Measurements from ENCODE around the gene TMPRSS4.

DNA sequence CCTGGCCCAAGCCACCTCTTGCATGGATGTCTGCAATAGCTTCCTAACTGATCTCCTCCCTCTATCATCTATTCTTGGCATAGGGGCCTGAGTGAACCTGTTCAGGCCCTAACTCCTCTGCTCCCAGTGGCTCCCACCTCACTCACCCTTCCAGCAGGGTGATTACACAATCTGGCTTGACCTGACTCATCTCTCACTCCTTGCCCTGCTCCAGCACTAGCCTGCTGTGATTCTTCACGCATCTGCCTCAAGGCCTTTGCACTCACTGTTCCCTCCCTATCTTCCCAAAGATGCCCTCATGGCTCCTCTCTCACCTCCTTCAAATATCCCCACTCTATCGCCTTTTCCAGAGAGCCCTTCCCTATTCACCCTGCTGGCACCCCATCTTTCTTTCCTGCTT, 65.2 kb downstream of the TMPRSS4 start:
- TF ChIP-seq, protein P1, sequence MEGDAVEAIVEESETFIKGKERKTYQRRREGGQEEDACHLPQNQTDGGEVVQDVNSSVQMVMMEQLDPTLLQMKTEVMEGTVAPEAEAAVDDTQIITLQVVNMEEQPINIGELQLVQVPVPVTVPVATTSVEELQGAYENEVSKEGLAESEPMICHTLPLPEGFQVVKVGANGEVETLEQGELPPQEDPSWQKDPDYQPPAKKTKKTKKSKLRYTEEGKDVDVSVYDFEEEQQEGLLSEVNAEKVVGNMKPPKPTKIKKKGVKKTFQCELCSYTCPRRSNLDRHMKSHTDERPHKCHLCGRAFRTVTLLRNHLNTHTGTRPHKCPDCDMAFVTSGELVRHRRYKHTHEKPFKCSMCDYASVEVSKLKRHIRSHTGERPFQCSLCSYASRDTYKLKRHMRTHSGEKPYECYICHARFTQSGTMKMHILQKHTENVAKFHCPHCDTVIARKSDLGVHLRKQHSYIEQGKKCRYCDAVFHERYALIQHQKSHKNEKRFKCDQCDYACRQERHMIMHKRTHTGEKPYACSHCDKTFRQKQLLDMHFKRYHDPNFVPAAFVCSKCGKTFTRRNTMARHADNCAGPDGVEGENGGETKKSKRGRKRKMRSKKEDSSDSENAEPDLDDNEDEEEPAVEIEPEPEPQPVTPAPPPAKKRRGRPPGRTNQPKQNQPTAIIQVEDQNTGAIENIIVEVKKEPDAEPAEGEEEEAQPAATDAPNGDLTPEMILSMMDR (IDR thresholded peaks at IDR 0.05), result no peak
- TF ChIP-seq POLR2A (IDR thresholded peaks at IDR 0.05), result no peak

Data from esophagus squamous epithelium (tissue), 4 donors.